Progenitor cell of endocrine pancreas (in vitro differentiated cells): Measurements from ENCODE around the gene C4BPA. TPM values are rescaled to one million over a fixed set of nuclear protein-coding genes. Genes with fewer than 3 reads are reported as not detected.
A peak's percentile ranks its signal among the peaks of the same experiment; 100 is the strongest.

Experiments used
- DNase-seq: peaks from one replicate; pipeline ENCODE4 v3.0.0; 2021; ENCODE audit warnings: low spot score; ENCODE audit not compliant: unreplicated experiment
- H3K27ac Mint-ChIP-seq: 2 replicates; pipeline ENCODE4 v1.8.0; 2021; ENCODE audit warnings: mild to moderate bottlenecking, moderate library complexity, mixed read lengths
- H3K27me3 Mint-ChIP-seq: 2 replicates; pipeline ENCODE4 v1.8.0; 2021; ENCODE audit warnings: mixed read lengths
- H3K36me3 Mint-ChIP-seq: 2 replicates; pipeline ENCODE4 v1.8.0; 2022; ENCODE audit warnings: mixed read lengths; ENCODE audit not compliant: insufficient read depth
- H3K4me1 Mint-ChIP-seq: 2 replicates; pipeline ENCODE4 v1.8.0; 2021; ENCODE audit warnings: low read depth, mixed read lengths
- H3K4me3 Mint-ChIP-seq: 2 replicates; pipeline ENCODE4 v1.8.0; 2021; ENCODE audit warnings: low read depth, mild to moderate bottlenecking, moderate library complexity, mixed read lengths
- H3K9me3 Mint-ChIP-seq: 2 replicates; pipeline ENCODE4 v1.8.0; 2021; ENCODE audit warnings: low read depth, mixed read lengths
- CTCF ChIP-seq: fragments of 200-600 bp; sonication (generic); IDR thresholded peaks from one replicate; pipeline ENCODE4 v1.5.0; 2021; ENCODE audit warnings: antibody characterized with exemption, mild to moderate bottlenecking; ENCODE audit not compliant: unreplicated experiment
- total RNA-seq: library from RNA; stranded (reverse); gene quantifications from 2 replicates; pipeline ENCODE4 v1.2.1, GENCODE V29; 2021

The C4BPA gene
- total RNA-seq, 1 donor from 2014 or later = not detected

- DNase-seq = no peak
- no peak overlapping the region for H3K27ac Mint-ChIP-seq
- peaks cover 9% of the 10 kb centered on the region for H3K4me1 Mint-ChIP-seq
Measured at GRCh38 chr1:207081806-207082205, 22.2 kb upstream of the C4BPA start.

GRCh38 chr1:207084232-207084631 is 19.8 kb upstream of the C4BPA start:
- no peak for DNase-seq
- TF ChIP-seq CTCF = no peak
- Mint-ChIP-seq H3K36me3 (no peaks in the 10 kb centered on the region), H3K9me3 (no peaks in the 10 kb centered on the region), H3K27me3 (peaks cover 14% of the 10 kb centered on the region), H3K4me3 (no peak overlapping the region), H3K27ac (no peak overlapping the region), H3K4me1 (peaks cover 20% of the 10 kb centered on the region)

More at GRCh38 chr1:207081806-207082205, 22.2 kb upstream of the C4BPA start:
- no peaks in the 10 kb centered on the region for H3K9me3 Mint-ChIP-seq
- H3K36me3 Mint-ChIP-seq = no peaks in the 10 kb centered on the region
- peaks cover 14% of the 10 kb centered on the region for H3K27me3 Mint-ChIP-seq
- no peak for TF ChIP-seq CTCF
- no peak overlapping the region for H3K4me3 Mint-ChIP-seq

- no peaks in the 10 kb centered on the region for H3K36me3 Mint-ChIP-seq
- TF ChIP-seq CTCF = peak; percentile 71
- H3K27me3 Mint-ChIP-seq = peaks cover 14% of the 10 kb centered on the region
- peaks cover 22% of the 10 kb centered on the region for H3K4me1 Mint-ChIP-seq
- H3K9me3 Mint-ChIP-seq = no peaks in the 10 kb centered on the region
- H3K27ac Mint-ChIP-seq = no peak overlapping the region
- H3K4me3 Mint-ChIP-seq = no peak overlapping the region
- peak; percentile 45 for DNase-seq
Measured at GRCh38 chr1:207084701-207085180, 19.3 kb upstream of the C4BPA start.

- H3K4me1 Mint-ChIP-seq = peaks cover 22% of the 10 kb centered on the region
- H3K27ac Mint-ChIP-seq = no peak overlapping the region
- H3K9me3 Mint-ChIP-seq = no peaks in the 10 kb centered on the region
- no peak for DNase-seq
- no peak for TF ChIP-seq CTCF
- H3K27me3 Mint-ChIP-seq = peaks cover 14% of the 10 kb centered on the region
- H3K4me3 Mint-ChIP-seq = no peak overlapping the region
- H3K36me3 Mint-ChIP-seq = no peaks in the 10 kb centered on the region
Measured at GRCh38 chr1:207085887-207086286, 18.1 kb upstream of the C4BPA start.

GRCh38 chr1:207088161-207088560 is 15.9 kb upstream of the C4BPA start:
- Mint-ChIP-seq H3K27ac (no peak overlapping the region), H3K9me3 (no peaks in the 10 kb centered on the region), H3K4me1 (peaks cover 18% of the 10 kb centered on the region), H3K4me3 (no peak overlapping the region), H3K27me3 (peaks cover 14% of the 10 kb centered on the region), H3K36me3 (no peaks in the 10 kb centered on the region)
- no peak for TF ChIP-seq CTCF
- no peak for DNase-seq
